ENCODE results near the gene LDB3. TPM values are rescaled to one million over a fixed set of nuclear protein-coding genes. Genes with fewer than 3 reads are reported as not detected.

LDB3 gene
- polyA plus RNA-seq, 6 donors from 2014 or later, result 0.24 TPM; not detected in 5

DNA sequence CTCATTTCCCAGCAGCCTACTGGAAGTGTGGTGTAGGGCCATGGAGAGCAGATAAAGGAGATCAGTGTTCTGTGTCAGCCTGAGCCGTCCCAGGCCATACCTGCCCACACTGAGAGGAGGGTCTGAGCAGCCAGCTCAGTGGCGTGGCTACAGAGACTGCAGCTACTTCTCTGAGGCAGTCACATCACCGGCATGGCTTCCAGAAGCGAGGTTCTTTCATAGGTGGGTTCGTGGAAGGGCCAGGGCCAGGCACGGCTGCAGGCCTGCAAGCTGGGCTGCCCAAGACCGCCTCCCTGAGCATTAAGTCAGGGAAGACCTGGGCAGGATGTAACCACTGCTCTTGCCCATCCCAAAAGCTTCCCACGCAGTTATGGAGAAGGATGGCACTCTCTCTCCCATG lies 34.9 kb downstream of the LDB3 start:
- DNase-seq (no peak), ATAC-seq (ENCODE audit: low read depth in 2 of 2) (no peak)
- no peaks in the 10 kb centered on the region for H3K4me1 Mint-ChIP-seq
- no peaks in the 10 kb centered on the region for H3K9me3 Mint-ChIP-seq
- H3K27me3 Mint-ChIP-seq, result peaks cover 5 to 19% (median 10%) of the 10 kb centered on the region in 3 donors
- H3K27ac Mint-ChIP-seq, result no peak overlapping the region
- no peaks in the 10 kb centered on the region for H3K36me3 Mint-ChIP-seq
- no peak overlapping the region for H3K4me3 Mint-ChIP-seq

DNA sequence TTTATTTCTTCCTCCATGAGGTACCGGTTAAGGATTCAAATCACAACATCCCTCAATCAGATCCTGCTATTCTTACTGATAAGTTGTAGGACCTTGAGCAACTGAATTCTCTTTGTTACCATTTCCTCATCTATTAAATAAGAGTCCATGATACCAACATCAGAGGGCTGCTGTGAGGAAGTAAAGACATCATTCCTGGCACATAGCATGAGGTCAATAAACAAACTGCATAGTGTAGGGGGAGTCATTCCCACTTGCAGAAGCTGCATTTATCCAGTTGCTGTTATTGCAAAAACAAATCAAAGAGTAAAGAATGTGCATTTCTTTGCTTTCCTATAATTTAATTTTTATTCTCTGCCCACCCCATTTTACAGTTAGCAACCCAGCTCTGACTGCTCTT lies 36.8 kb downstream of the LDB3 start:
- DNase-seq, result no peak
- peaks cover 0 to 3% (median 0%) of the 10 kb centered on the region in 7 donors for H3K9me3 Mint-ChIP-seq
- H3K36me3 Mint-ChIP-seq, result peaks cover 0 to 5% of the 10 kb centered on the region in 2 donors
- H3K27ac Mint-ChIP-seq, result no peak overlapping the region
- peaks cover 0 to 10% (median 8%) of the 10 kb centered on the region in 3 donors for H3K27me3 Mint-ChIP-seq
- no peak overlapping the region for H3K4me3 Mint-ChIP-seq
- no peak for ATAC-seq (ENCODE audit: low read depth in 2 of 2)
- peaks cover 2 to 4% (median 3%) of the 10 kb centered on the region in 3 donors for H3K4me1 Mint-ChIP-seq

DNA sequence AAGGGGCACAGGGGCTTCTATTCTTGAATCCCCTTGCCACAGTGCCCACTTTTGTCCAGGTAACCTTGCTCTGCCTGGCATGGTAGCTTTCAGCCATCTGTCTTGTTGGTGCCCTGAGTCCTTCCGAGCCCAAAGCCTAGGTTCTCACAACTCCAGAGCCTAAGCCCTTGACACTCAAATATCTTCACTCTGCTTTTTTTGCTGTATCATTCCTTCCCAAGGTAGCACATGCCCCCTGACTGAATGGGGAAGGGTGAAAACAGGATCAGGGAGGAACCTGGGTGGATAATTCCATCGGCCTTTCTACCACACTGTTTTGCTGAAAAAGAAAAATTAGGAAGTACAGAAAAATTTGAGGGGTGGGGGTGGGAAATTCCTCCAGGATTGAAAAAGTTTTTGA lies 37.6 kb downstream of the LDB3 start:
- DNase-seq, result no peak
- peaks cover 0 to 8% of the 10 kb centered on the region in 2 donors for H3K36me3 Mint-ChIP-seq
- no peak overlapping the region for H3K27ac Mint-ChIP-seq
- H3K4me1 Mint-ChIP-seq, result peaks cover 7 to 12% (median 8%) of the 10 kb centered on the region in 3 donors
- ATAC-seq (ENCODE audit: low read depth in 2 of 2), result no peak
- H3K4me3 Mint-ChIP-seq, result no peak overlapping the region
- H3K27me3 Mint-ChIP-seq, result peaks cover 0 to 10% (median 8%) of the 10 kb centered on the region in 3 donors
- peaks cover 0 to 4% (median 0%) of the 10 kb centered on the region in 7 donors for H3K9me3 Mint-ChIP-seq

DNA sequence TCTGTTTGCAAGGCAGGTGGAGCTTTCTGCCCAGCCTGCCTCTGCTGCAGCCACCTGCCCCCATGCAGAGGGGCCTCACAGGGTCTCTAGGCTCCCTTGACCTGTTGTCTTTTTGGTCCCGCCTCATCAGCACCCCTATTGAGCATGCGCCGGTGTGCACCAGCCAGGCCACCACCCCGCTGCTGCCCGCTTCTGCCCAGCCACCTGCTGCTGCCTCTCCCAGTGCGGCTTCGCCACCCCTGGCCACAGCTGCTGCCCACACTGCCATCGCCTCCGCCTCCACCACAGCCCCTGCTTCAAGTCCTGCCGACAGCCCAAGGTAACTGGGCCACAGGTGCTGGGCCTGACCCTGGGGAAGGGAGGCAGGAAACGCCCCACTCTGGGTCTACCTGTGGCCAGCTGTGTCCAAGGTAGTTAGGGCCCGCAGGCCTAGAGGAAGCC lies 38.1 kb downstream of the LDB3 start:
- Mint-ChIP-seq H3K9me3 (peaks cover 0 to 4% (median 0%) of the 10 kb centered on the region in 7 donors), H3K4me1 (peaks cover 9 to 14% (median 10%) of the 10 kb centered on the region in 3 donors), H3K4me3 (no peak overlapping the region), H3K36me3 (peaks cover 0 to 8% of the 10 kb centered on the region in 2 donors), H3K27me3 (peaks cover 0 to 10% (median 8%) of the 10 kb centered on the region in 3 donors), H3K27ac (no peak overlapping the region)
- ATAC-seq (ENCODE audit: low read depth in 2 of 2) (no peak), DNase-seq (no peak)

DNA sequence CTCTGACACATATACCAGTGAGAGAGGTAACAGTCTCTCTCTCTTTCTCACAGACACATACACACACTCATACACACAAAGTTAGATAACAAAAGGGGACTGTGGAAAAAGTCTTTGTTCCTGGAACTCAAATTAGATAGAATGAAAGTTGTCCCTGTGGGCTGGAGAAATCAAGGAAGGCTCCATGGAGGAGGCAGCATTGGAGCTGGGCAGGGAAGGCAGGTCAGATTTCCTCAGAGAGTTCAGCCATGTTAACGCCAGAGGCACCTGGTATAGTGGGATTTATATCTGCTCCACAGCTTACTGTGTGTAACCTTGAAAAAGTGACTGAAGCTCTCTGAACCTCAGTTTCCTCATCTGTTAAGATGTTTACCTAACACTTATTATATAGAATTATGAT lies 38.7 kb downstream of the LDB3 start:
- peaks cover 0 to 8% (median 5%) of the 10 kb centered on the region in 3 donors for H3K27me3 Mint-ChIP-seq
- H3K4me1 Mint-ChIP-seq, result peaks cover 9 to 16% (median 11%) of the 10 kb centered on the region in 3 donors
- no peak overlapping the region for H3K27ac Mint-ChIP-seq
- DNase-seq (no peak), ATAC-seq (ENCODE audit: low read depth in 2 of 2) (no peak)
- peaks cover 0 to 8% of the 10 kb centered on the region in 2 donors for H3K36me3 Mint-ChIP-seq
- peak overlapping the region in 1 of 8 donors; percentile 64 for H3K4me3 Mint-ChIP-seq
- H3K9me3 Mint-ChIP-seq, result peaks cover 0 to 4% (median 0%) of the 10 kb centered on the region in 7 donors

DNA sequence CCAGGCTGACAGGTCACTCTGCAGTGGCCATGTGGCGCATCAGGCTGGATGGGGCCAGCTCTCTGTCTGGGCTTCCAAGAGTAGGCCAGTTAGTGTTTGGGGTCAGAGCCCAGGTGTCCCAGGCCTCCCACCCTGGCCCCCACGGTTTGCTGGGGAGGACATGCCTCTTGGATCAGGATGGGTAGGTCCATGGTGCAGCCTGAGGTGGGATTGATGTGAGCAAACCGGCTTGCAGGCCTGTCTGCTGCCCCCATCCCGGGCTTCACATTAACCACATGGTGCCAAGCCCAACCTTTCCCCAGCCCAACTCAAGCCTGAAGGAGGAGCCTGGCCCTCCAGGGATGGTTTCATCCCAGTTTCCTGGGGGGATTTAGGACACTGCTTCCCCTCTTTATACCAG lies 39.2 kb downstream of the LDB3 start:
- H3K4me3 Mint-ChIP-seq, result peak overlapping the region in 1 of 8 donors; percentile 64
- H3K36me3 Mint-ChIP-seq, result peaks cover 0 to 8% of the 10 kb centered on the region in 2 donors

DNA sequence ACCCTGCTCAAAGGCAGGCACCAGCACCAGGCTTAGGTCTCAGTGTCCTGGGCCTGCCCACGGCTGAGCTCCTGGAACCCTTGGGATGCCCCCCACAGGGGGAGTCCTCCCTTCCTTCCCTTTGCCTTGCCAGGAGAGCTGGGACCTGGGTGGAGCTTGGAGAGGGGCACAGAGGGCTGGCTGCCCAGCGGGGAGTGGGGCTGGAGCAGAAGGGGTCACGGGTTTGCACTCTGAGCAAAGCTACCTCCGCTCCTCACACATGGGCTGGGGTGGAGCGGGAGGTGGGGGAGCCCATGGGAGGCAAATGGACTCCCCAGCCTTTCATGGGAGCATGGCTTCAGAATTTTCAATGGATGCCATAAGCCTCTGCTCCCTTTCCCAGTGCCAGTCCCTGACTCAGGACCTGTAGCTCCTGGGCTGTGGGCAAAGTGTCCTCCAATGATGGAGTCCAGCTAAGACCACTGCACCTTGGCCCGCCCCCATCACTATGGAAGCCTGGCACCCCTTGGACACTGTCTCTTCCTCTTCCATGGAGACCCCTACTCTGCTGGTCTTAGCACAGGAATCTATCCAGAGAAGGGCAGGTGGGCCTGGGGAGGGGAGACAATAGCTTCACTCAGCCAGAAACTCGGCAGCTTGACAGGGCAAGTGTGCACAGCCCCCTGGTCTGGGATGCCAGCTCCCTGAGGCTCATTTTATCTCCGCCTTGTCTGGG lies 39.9 kb downstream of the LDB3 start:
- peak overlapping the region in 1 of 8 donors; percentile 33 for H3K4me3 Mint-ChIP-seq
- peaks cover 0 to 8% (median 0%) of the 10 kb centered on the region in 3 donors for H3K27me3 Mint-ChIP-seq
- H3K36me3 Mint-ChIP-seq, result peaks cover 0 to 8% of the 10 kb centered on the region in 2 donors
- peaks cover 15 to 20% (median 17%) of the 10 kb centered on the region in 3 donors for H3K4me1 Mint-ChIP-seq
- no peak for ATAC-seq (ENCODE audit: low read depth in 2 of 2)
- H3K9me3 Mint-ChIP-seq, result peaks cover 0 to 4% (median 0%) of the 10 kb centered on the region in 7 donors
- DNase-seq, result no peak
- H3K27ac Mint-ChIP-seq, result peak overlapping the region in 1 of 6 donors; percentile 78

More for the DNA sequence above, 39.2 kb downstream of the LDB3 start:
- peaks cover 0 to 8% (median 0%) of the 10 kb centered on the region in 3 donors for H3K27me3 Mint-ChIP-seq
- ATAC-seq (ENCODE audit: low read depth in 2 of 2) (no peak), DNase-seq (no peak)
- H3K9me3 Mint-ChIP-seq, result peaks cover 0 to 4% (median 0%) of the 10 kb centered on the region in 7 donors
- H3K27ac Mint-ChIP-seq, result no peak overlapping the region
- H3K4me1 Mint-ChIP-seq, result peaks cover 14 to 20% (median 15%) of the 10 kb centered on the region in 3 donors

DNA sequence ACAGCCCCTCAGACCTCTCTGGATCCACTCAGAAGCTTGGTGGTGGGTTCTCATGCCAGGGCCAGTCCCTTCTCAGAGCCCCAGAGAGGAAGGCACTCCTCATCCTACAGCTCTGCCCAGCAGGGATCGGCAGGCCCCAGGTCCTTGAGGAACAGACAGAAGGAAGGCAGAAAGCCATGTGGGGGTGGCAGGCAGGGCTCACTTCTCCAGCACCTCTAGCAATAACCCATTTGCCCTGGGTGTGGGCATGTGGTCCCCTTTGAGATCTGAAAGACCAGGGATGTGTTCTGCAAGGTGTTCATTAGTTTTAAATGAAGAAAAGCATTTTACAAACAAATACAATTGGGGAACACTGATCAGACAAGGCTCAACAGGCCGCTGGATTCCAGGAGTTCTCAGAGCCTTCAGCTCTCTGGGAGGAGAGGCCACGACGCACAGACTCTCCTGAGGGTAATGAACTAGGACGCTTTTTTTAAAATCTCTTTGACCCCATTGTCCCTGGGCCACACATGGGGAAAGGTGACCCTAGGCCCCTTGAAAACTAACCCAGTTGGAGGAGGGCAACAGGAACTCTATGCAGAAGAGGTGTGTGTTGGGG lies 40.6 kb downstream of the LDB3 start:
- peak overlapping the region in 2 of 8 donors; percentile 33 to 82 for H3K4me3 Mint-ChIP-seq

DNA sequence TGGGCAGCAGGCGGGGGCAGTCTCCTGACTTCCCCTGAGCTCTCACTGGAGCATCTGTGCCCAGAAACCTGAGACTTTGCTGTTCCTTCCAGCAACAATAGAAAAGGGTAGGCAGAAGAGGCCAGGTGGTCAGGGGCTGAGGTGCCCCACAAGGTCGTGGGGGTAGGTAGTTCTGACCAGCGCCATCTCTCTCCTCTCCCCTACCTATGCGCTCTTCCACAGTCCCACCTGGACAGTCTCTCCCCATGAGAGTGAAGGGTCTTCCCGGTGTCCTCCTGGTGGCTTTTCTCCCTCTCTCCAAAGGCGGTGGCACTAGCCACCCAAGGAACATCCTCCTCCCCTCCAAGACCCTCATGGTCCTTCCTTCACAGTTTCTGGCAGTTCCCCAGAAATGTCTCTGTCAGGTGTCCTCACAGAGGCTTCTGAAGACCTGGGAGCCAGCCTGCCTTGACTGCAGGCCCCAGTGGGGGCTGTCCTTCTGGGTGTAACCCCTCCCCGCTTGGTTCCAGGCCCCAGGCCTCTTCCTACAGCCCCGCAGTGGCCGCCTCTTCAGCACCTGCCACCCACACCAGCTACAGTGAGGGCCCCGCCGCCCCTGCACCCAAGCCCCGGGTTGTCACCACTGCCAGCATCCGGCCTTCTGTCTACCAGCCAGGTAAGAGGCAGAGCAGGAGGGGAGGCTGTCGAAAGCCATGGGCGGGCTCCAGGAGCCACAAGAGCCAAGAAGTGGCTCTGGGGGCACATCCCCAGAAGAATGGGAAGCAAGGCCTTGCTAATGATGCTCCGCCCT lies 41.3 kb downstream of the LDB3 start:
- H3K4me1 Mint-ChIP-seq, result peaks cover 15 to 20% (median 17%) of the 10 kb centered on the region in 3 donors
- no peak for DNase-seq
- peak overlapping the region in 5 of 6 donors; percentile 16 to 95 (median 72) for H3K27ac Mint-ChIP-seq
- peak overlapping the region; percentile 84 to 95 (median 85) for H3K4me3 Mint-ChIP-seq
- peaks cover 0 to 8% of the 10 kb centered on the region in 2 donors for H3K36me3 Mint-ChIP-seq
- peaks cover 0 to 8% (median 4%) of the 10 kb centered on the region in 3 donors for H3K27me3 Mint-ChIP-seq
- ATAC-seq (ENCODE audit: low read depth in 2 of 2), result no peak
- H3K9me3 Mint-ChIP-seq, result peaks cover 0 to 4% (median 0%) of the 10 kb centered on the region in 7 donors

More for the DNA sequence above, 40.6 kb downstream of the LDB3 start:
- H3K36me3 Mint-ChIP-seq, result peaks cover 0 to 8% of the 10 kb centered on the region in 2 donors
- peak overlapping the region in 1 of 6 donors; percentile 20 for H3K27ac Mint-ChIP-seq
- ATAC-seq (ENCODE audit: low read depth in 2 of 2) (no peak), DNase-seq (no peak)
- H3K9me3 Mint-ChIP-seq, result peaks cover 0 to 4% (median 0%) of the 10 kb centered on the region in 7 donors
- peaks cover 0 to 8% (median 0%) of the 10 kb centered on the region in 3 donors for H3K27me3 Mint-ChIP-seq
- peaks cover 15 to 20% (median 17%) of the 10 kb centered on the region in 3 donors for H3K4me1 Mint-ChIP-seq

DNA sequence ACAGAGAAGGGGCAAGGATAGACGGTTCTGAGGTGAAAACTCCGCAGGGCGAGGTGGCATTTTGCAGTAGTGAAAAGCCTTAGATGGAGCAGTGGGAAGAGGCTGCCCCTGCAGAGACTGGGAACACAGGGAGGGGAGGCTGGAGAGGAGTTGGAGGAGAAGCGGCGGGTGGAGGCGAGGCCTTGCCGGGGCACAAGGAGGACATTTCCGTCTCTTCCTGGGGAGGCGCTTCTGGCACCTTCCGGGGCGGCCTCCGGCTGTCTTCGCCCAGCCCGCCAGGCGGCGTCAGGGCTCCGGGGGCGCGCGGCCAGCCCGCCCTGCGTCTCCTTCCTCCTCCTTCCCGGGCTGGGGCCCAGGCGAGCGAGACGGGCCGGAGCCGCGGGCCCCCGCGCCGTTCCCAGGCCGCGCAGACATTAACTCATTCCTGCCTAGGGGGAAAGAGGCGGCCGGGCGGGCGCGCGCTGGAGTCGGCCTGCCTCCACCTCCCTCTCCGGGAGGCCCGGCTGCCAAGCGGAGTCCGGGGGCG lies 42.7 kb downstream of the LDB3 start:
- Mint-ChIP-seq H3K9me3 (peaks cover 0 to 4% (median 0%) of the 10 kb centered on the region in 7 donors), H3K4me3 (peak overlapping the region; percentile 84 to 95 (median 86)), H3K27me3 (peaks cover 0 to 19% (median 4%) of the 10 kb centered on the region in 3 donors), H3K4me1 (peaks cover 15 to 20% (median 17%) of the 10 kb centered on the region in 3 donors), H3K36me3 (peaks cover 0 to 8% of the 10 kb centered on the region in 2 donors), H3K27ac (peak overlapping the region in 5 of 6 donors; percentile 90 to 97 (median 95))
- peak; percentile 83 to 85 for ATAC-seq (ENCODE audit: low read depth in 2 of 2)
- DNase-seq, result peak; percentile 74

DNA sequence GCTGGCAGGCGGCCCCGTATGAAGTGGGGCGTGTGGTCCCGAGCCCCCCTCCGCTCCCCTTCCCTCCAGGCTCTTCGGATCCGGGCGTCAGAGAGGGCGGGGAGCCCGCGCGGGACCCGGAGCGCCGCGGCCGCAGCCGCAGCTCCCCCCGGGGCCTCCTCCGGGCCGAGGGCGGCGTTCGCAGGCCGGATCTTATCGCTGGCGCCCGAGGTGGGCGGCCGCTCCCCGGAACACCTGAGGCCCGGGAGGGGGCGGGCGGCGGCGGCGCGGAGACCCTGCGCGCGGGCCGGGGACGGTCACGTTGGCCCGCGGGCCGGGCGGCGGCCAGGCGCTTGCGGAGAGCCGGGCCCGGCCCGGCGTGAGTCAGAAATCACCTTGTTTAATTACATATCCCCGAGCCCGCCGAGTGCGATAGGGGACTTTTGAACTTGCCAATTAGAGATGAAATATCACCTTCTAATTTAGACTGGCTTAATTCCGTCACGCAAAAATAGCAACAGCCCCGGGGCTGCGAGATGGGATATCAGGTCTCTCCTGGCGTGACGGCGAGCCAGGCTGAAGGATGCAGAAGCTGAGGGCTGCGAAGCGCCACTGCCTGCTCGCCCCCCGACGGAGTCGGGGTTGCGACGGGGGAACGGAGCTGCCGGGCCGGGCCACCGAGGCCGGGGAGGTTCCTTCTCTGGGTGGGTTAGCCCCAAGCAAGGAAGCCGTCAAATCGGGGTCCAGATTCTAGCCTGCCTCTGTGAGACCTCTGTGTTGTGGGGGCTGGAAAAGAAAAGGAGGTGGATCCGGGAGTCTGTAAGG lies 43.4 kb downstream of the LDB3 start:
- peak overlapping the region; percentile 88 to 97 (median 95) for H3K27ac Mint-ChIP-seq
- peaks cover 15 to 20% (median 17%) of the 10 kb centered on the region in 3 donors for H3K4me1 Mint-ChIP-seq
- ATAC-seq (ENCODE audit: low read depth in 2 of 2), result peak; percentile 38 to 43
- H3K9me3 Mint-ChIP-seq, result peaks cover 0 to 4% (median 0%) of the 10 kb centered on the region in 7 donors
- peak overlapping the region; percentile 84 to 96 (median 91) for H3K4me3 Mint-ChIP-seq
- DNase-seq, result peak; percentile 56
- peaks cover 0 to 8% of the 10 kb centered on the region in 2 donors for H3K36me3 Mint-ChIP-seq
- peaks cover 0 to 17% (median 4%) of the 10 kb centered on the region in 3 donors for H3K27me3 Mint-ChIP-seq

DNA sequence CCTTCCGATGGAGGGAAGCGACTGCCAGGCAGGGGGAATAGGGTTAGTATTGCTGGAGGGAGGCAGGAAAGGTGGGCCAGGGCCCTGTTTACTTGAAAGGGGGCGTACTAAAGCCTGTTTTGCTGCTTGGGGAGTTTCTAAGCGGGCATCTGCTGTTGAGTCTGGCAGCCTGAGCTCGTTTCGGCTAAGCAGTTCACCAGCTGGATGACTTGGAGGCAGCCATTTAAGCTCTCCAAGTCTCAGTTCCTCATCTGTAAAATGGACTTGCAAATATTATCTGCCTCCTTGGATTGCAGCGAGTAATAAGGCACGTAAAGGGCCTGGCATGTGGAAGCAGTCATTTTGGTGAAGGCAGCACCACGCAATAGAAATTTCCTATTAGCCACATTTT lies 44.0 kb downstream of the LDB3 start:
- Mint-ChIP-seq H3K4me1 (peaks cover 15 to 20% (median 17%) of the 10 kb centered on the region in 3 donors), H3K27ac (peak overlapping the region; percentile 87 to 97 (median 92)), H3K27me3 (peaks cover 0 to 12% (median 5%) of the 10 kb centered on the region in 3 donors), H3K4me3 (peak overlapping the region; percentile 83 to 96 (median 91)), H3K9me3 (peaks cover 0 to 4% (median 0%) of the 10 kb centered on the region in 7 donors), H3K36me3 (peaks cover 0 to 8% of the 10 kb centered on the region in 2 donors)
- peak; percentile 23 for DNase-seq
- peak; percentile 32 to 45 for ATAC-seq (ENCODE audit: low read depth in 2 of 2)

All from naive B cell (primary cell).